ENCODE data around the gene PDZRN3.
"Not testable (repeated sequence)": the region's sequence is repeated elsewhere in the genome, so short reads cannot be mapped to it uniquely, and the experiment has no call there.

Gene PDZRN3

DNA sequence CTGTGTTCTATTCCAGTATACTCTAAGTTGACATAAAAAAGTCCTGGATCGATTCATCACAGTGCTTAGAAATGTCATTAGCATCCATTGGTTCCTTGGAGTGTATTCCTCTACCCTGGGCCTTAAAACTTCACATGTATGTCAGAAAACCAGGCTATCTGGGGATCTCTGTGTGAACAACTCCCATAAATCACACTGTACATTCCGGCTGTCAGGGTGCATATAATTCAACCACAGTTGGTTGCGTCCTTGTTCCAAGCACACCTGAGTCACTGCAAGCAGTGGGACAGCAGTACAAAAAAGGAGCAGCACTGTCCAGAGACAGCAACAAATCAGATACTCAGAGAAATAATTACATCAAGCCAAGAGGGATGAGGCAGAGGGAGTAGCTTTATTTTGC lies 52.4 kb downstream of the PDZRN3 start:
- ChIA-PET CTCF (no interaction called here), POLR2A (no interaction called here)
- DNase-seq = no peak
- Histone ChIP-seq H3K9me3 (ENCODE audit: control extremely low read depth in 1 of 5, control insufficient read depth in 4 of 5, insufficient read depth in 2 of 5, low read depth in 1 of 5, low read length in 4 of 5) (no peaks in the 10 kb centered on the region), H3K4me1 (ENCODE audit: control extremely low read depth in 1 of 4, control insufficient read depth in 4 of 4, insufficient read depth in 4 of 4, low read length in 3 of 4) (no peaks in the 10 kb centered on the region), H3K36me3 (ENCODE audit: control insufficient read depth in 4 of 4, insufficient read depth in 4 of 4, low read length in 3 of 4) (no peaks in the 10 kb centered on the region), H3K27ac (ENCODE audit: insufficient read depth in 1 of 2, low read depth in 1 of 2, low read length in 2 of 2, poor library complexity in 1 of 2, severe bottlenecking in 2 of 2) (no peak overlapping the region), H3K27me3 (replicated peaks in 2 of 5; ENCODE audit: control insufficient read depth in 4 of 5, insufficient read depth in 5 of 5, low read length in 4 of 5) (peaks cover 5 to 41% (median 11%) of the 10 kb centered on the region in 5 experiments), H3K4me3 (ENCODE audit: control insufficient read depth in 1 of 7, extremely low read depth in 1 of 7, insufficient read depth in 4 of 7, low read depth in 2 of 7, low read length in 6 of 7) (no peak overlapping the region)
- 92% methylated on average over 1 of the region's 3 CpGs for WGBS (ENCODE audit: insufficient coverage)

DNA sequence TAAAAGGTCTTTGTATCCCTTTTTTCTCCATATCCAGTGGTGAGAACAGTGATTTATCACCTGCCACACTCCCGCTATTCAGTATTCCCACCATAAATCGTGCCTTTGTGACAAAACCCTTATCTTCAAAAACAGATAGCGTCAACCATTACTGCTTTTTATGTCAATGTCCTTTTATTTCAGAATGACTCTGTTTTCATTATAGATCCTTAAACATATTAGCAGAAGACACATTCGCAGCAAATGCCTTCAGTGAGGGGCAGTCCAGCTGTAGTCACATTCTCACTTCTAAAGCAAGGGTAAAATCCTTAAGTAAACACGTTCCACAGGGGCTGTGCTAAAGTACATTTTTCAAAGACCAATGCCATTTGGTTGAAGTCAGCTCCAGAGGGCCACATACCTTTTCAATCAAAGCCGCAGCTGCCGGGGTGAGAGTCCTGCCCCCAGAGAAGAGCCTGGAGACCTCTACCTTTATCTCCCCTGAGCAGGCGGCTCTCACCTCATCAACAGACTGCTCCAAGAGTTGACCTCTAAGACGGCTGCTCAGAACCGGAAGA lies 53.4 kb downstream of the PDZRN3 start:
- H3K36me3 ChIP-seq (ENCODE audit: control insufficient read depth in 4 of 4, insufficient read depth in 4 of 4, low read length in 3 of 4) = no peaks in the 10 kb centered on the region
- ChIA-PET CTCF (no interaction called here), POLR2A (no interaction called here)
- no peak overlapping the region for H3K4me3 ChIP-seq (ENCODE audit: control insufficient read depth in 1 of 7, extremely low read depth in 1 of 7, insufficient read depth in 4 of 7, low read depth in 2 of 7, low read length in 6 of 7)
- no peaks in the 10 kb centered on the region for H3K9me3 ChIP-seq (ENCODE audit: control extremely low read depth in 1 of 5, control insufficient read depth in 4 of 5, insufficient read depth in 2 of 5, low read depth in 1 of 5, low read length in 4 of 5)
- H3K4me1 ChIP-seq (ENCODE audit: control extremely low read depth in 1 of 4, control insufficient read depth in 4 of 4, insufficient read depth in 4 of 4, low read length in 3 of 4) = no peaks in the 10 kb centered on the region
- peak in 2 of 3 donors; percentile 0 to 2 for DNase-seq
- 45% methylated on average over 5 of the region's 10 CpGs for WGBS (ENCODE audit: insufficient coverage)
- peaks cover 5 to 41% (median 11%) of the 10 kb centered on the region in 5 experiments for H3K27me3 ChIP-seq (replicated peaks in 2 of 5; ENCODE audit: control insufficient read depth in 4 of 5, insufficient read depth in 5 of 5, low read length in 4 of 5)
- H3K27ac ChIP-seq (ENCODE audit: insufficient read depth in 1 of 2, low read depth in 1 of 2, low read length in 2 of 2, poor library complexity in 1 of 2, severe bottlenecking in 2 of 2) = no peak overlapping the region

DNA sequence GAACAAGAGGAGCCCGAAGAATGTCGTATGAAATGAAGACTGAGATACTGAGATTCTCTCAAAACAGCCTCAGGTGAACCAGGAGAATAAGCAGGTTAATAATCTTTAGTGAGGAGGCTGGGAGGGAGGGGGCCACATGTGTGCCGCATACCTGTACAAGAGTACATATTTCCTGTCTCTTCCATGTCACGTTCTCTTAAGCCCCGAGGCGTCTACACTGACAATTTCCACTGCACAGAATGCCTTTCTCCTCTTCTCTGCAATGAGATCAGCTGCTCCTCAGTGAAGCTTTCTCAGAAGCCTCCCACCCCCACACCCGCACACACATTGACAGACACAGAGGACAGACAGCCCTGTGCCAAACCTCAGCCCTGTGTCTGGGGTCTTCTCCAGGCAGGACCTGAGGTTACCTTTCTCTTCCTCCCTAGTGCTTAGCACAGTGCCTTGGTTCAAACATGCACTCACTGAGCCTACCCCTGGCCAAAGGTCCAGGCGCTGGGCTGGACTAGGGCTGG lies 55.4 kb downstream of the PDZRN3 start:
- H3K27ac ChIP-seq (ENCODE audit: insufficient read depth in 1 of 2, low read depth in 1 of 2, low read length in 2 of 2, poor library complexity in 1 of 2, severe bottlenecking in 2 of 2) = no peak overlapping the region
- peaks cover 5 to 39% (median 11%) of the 10 kb centered on the region in 5 experiments for H3K27me3 ChIP-seq (replicated peaks in 2 of 5; ENCODE audit: control insufficient read depth in 4 of 5, insufficient read depth in 5 of 5, low read length in 4 of 5)
- 93% methylated on average over 8 of the region's 8 CpGs for WGBS (ENCODE audit: insufficient coverage)
- DNase-seq = no peak
- CTCF ChIA-PET = no interaction called here
- H3K36me3 ChIP-seq (ENCODE audit: control insufficient read depth in 4 of 4, insufficient read depth in 4 of 4, low read length in 3 of 4) = no peaks in the 10 kb centered on the region
- H3K4me3 ChIP-seq (ENCODE audit: control insufficient read depth in 1 of 7, extremely low read depth in 1 of 7, insufficient read depth in 4 of 7, low read depth in 2 of 7, low read length in 6 of 7) = no peak overlapping the region
- H3K4me1 ChIP-seq (ENCODE audit: control extremely low read depth in 1 of 4, control insufficient read depth in 4 of 4, insufficient read depth in 4 of 4, low read length in 3 of 4) = no peaks in the 10 kb centered on the region
- POLR2A ChIA-PET = no interaction called here
- H3K9me3 ChIP-seq (ENCODE audit: control extremely low read depth in 1 of 5, control insufficient read depth in 4 of 5, insufficient read depth in 2 of 5, low read depth in 1 of 5, low read length in 4 of 5) = no peaks in the 10 kb centered on the region

DNA sequence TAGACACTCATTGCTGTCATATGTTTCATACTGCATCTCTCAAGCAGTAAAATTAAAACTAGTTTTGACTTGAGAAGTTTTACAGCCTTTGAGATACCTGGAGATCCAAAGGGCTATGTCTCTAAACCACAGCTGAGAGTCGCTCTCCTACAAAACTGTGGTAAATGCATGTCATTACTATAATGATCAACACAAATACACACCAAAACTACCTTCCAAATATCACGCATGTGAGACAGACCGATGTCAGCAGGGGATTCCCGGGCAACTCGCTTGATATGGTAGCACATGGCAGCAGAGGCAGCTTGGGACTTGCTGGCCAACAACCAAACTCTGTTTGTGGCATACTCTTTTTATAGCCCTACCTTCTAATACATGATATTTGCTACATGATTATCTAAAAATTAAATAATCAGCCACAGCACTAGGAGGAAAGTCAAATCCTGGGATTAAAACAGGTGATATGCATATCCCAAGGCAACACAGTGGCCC lies 56.3 kb downstream of the PDZRN3 start:
- Histone ChIP-seq H3K27ac (ENCODE audit: insufficient read depth in 1 of 2, low read depth in 1 of 2, low read length in 2 of 2, poor library complexity in 1 of 2, severe bottlenecking in 2 of 2) (no peak overlapping the region), H3K27me3 (replicated peaks in 2 of 5; ENCODE audit: control insufficient read depth in 4 of 5, insufficient read depth in 5 of 5, low read length in 4 of 5) (peaks cover 5 to 39% (median 11%) of the 10 kb centered on the region in 5 experiments), H3K4me1 (ENCODE audit: control extremely low read depth in 1 of 4, control insufficient read depth in 4 of 4, insufficient read depth in 4 of 4, low read length in 3 of 4) (no peaks in the 10 kb centered on the region), H3K36me3 (ENCODE audit: control insufficient read depth in 4 of 4, insufficient read depth in 4 of 4, low read length in 3 of 4) (no peaks in the 10 kb centered on the region), H3K9me3 (ENCODE audit: control extremely low read depth in 1 of 5, control insufficient read depth in 4 of 5, insufficient read depth in 2 of 5, low read depth in 1 of 5, low read length in 4 of 5) (no peaks in the 10 kb centered on the region), H3K4me3 (ENCODE audit: control insufficient read depth in 1 of 7, extremely low read depth in 1 of 7, insufficient read depth in 4 of 7, low read depth in 2 of 7, low read length in 6 of 7) (no peak overlapping the region)
- no peak for DNase-seq
- CTCF ChIA-PET = no interaction called here
- WGBS (ENCODE audit: insufficient coverage) = 95% methylated on average over 5 of the region's 5 CpGs
- POLR2A ChIA-PET = no interaction called here

GRCh38 chr3:73565374-73565773 lies 59.4 kb downstream of the PDZRN3 start:
- peaks cover 0 to 14% (median 4%) of the 10 kb centered on the region in 5 experiments for H3K27me3 ChIP-seq (replicated peaks in 2 of 5; ENCODE audit: control insufficient read depth in 4 of 5, insufficient read depth in 5 of 5, low read length in 4 of 5)
- H3K4me1 ChIP-seq (ENCODE audit: control extremely low read depth in 1 of 4, control insufficient read depth in 4 of 4, insufficient read depth in 4 of 4, low read length in 3 of 4); CTCF ChIA-PET; H3K9me3 ChIP-seq (ENCODE audit: control extremely low read depth in 1 of 5, control insufficient read depth in 4 of 5, insufficient read depth in 2 of 5, low read depth in 1 of 5, low read length in 4 of 5); POLR2A ChIA-PET; H3K4me3 ChIP-seq (ENCODE audit: control insufficient read depth in 1 of 7, extremely low read depth in 1 of 7, insufficient read depth in 4 of 7, low read depth in 2 of 7, low read length in 6 of 7); H3K36me3 ChIP-seq (ENCODE audit: control insufficient read depth in 4 of 4, insufficient read depth in 4 of 4, low read length in 3 of 4); H3K27ac ChIP-seq (ENCODE audit: insufficient read depth in 1 of 2, low read depth in 1 of 2, low read length in 2 of 2, poor library complexity in 1 of 2, severe bottlenecking in 2 of 2); DNase-seq: not testable (repeated sequence)
- WGBS (ENCODE audit: insufficient coverage) = 97% methylated on average over 7 of the region's 12 CpGs

GRCh38 chr3:73563896-73564582 lies 60.7 kb downstream of the PDZRN3 start:
- ChIA-PET CTCF (no interaction called here), POLR2A (interaction anchor here (0.7 kb wide), 1 partner anchor 434 kb away, joined by 3 read pairs; no protein-coding TSS in a partner anchor)
- Histone ChIP-seq H3K36me3 (ENCODE audit: control insufficient read depth in 4 of 4, insufficient read depth in 4 of 4, low read length in 3 of 4) (no peaks in the 10 kb centered on the region), H3K9me3 (ENCODE audit: control extremely low read depth in 1 of 5, control insufficient read depth in 4 of 5, insufficient read depth in 2 of 5, low read depth in 1 of 5, low read length in 4 of 5) (no peaks in the 10 kb centered on the region), H3K4me3 (ENCODE audit: control insufficient read depth in 1 of 7, extremely low read depth in 1 of 7, insufficient read depth in 4 of 7, low read depth in 2 of 7, low read length in 6 of 7) (no peak overlapping the region), H3K27ac (ENCODE audit: insufficient read depth in 1 of 2, low read depth in 1 of 2, low read length in 2 of 2, poor library complexity in 1 of 2, severe bottlenecking in 2 of 2) (no peak overlapping the region), H3K27me3 (replicated peaks in 2 of 5; ENCODE audit: control insufficient read depth in 4 of 5, insufficient read depth in 5 of 5, low read length in 4 of 5) (peaks cover 0 to 2% (median 0%) of the 10 kb centered on the region in 5 experiments), H3K4me1 (ENCODE audit: control extremely low read depth in 1 of 4, control insufficient read depth in 4 of 4, insufficient read depth in 4 of 4, low read length in 3 of 4) (no peaks in the 10 kb centered on the region)
- no peak for DNase-seq
- 88% methylated on average over 2 of the region's 3 CpGs for WGBS (ENCODE audit: insufficient coverage)

DNA sequence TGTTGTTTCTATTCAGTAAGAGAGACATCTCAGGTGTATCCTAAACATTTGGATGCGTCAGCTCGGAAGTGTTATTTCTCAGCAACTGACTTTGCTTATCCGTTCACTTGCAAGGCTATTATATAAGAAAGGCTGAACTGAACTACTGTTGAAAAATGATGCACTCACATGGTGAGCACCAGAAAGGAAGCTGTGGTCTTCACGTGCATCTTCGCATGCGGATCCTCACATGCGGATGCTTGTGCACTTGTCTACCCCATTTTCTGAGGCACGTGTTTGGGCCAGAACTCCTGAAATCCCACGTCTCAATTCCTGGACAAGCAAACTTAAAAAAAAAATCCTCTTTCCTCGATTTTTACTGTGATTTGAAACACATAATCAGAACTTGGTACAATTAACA lies 63.2 kb downstream of the PDZRN3 start:
- Histone ChIP-seq H3K27me3 (replicated peaks in 2 of 5; ENCODE audit: control insufficient read depth in 4 of 5, insufficient read depth in 5 of 5, low read length in 4 of 5) (peaks cover 0 to 8% (median 0%) of the 10 kb centered on the region in 5 experiments), H3K4me3 (ENCODE audit: control insufficient read depth in 1 of 7, extremely low read depth in 1 of 7, insufficient read depth in 4 of 7, low read depth in 2 of 7, low read length in 6 of 7) (no peak overlapping the region), H3K9me3 (ENCODE audit: control extremely low read depth in 1 of 5, control insufficient read depth in 4 of 5, insufficient read depth in 2 of 5, low read depth in 1 of 5, low read length in 4 of 5) (no peaks in the 10 kb centered on the region), H3K4me1 (ENCODE audit: control extremely low read depth in 1 of 4, control insufficient read depth in 4 of 4, insufficient read depth in 4 of 4, low read length in 3 of 4) (no peaks in the 10 kb centered on the region), H3K27ac (ENCODE audit: insufficient read depth in 1 of 2, low read depth in 1 of 2, low read length in 2 of 2, poor library complexity in 1 of 2, severe bottlenecking in 2 of 2) (no peak overlapping the region), H3K36me3 (ENCODE audit: control insufficient read depth in 4 of 4, insufficient read depth in 4 of 4, low read length in 3 of 4) (no peaks in the 10 kb centered on the region)
- ChIA-PET POLR2A (no interaction called here), CTCF (interaction anchor here (1.3 kb wide), 1 partner anchor 14 kb away, joined by 5 read pairs; no protein-coding TSS in a partner anchor)
- DNase-seq = no peak
- 91% methylated on average over 4 of the region's 10 CpGs for WGBS (ENCODE audit: insufficient coverage)
